CD4-positive, CD25-positive, alpha-beta regulatory T cell (primary cell): ENCODE results near the gene KCNAB1. TPM values are rescaled to one million over a fixed set of nuclear protein-coding genes. Genes with fewer than 3 reads are reported as not detected.

Experiments used
- ATAC-seq, 2 donors: fragments of 150-1000 bp; cut with Tn5 transposase; one replicate each; pipeline ENCODE4 v1.10.0; 2021; ENCODE audit warnings: low read depth in 2 of 2, moderate number of reproducible peaks in 2 of 2, moderate library complexity in 1 of 2
- DNase-seq, 3 donors: peaks; one replicate each; pipeline versions ENCODE4 v3.0.0 to v3.0.0-alpha.2; 2012 to 2022; ENCODE audit warnings: mixed read lengths in 1 of 3
- H3K27ac ChIP-seq: one replicate; pipeline ENCODE4 v1.7.0; 2013; ENCODE audit warnings: mild to moderate bottlenecking, low read length; ENCODE audit not compliant: insufficient read depth, poor library complexity, severe bottlenecking
- H3K27me3 ChIP-seq: one replicate; pipeline ENCODE4 v1.7.0; 2013; ENCODE audit warnings: low read length; ENCODE audit not compliant: control insufficient read depth, insufficient read depth
- H3K36me3 ChIP-seq: one replicate; pipeline ENCODE4 v1.7.0; 2013; ENCODE audit warnings: mild to moderate bottlenecking, low read length, moderate library complexity; ENCODE audit not compliant: control insufficient read depth, insufficient read depth
- H3K4me1 ChIP-seq: 2 replicates; pipeline ENCODE4 v1.7.0; 2013; ENCODE audit warnings: mild to moderate bottlenecking, low read length; ENCODE audit not compliant: insufficient read depth, control insufficient read depth, poor library complexity, severe bottlenecking
- H3K4me3 ChIP-seq: one replicate; pipeline ENCODE4 v1.7.0; 2013; ENCODE audit warnings: low read depth, mild to moderate bottlenecking, low read length, moderate library complexity
- H3K9me3 ChIP-seq, 2 experiments: 1 replicate in 1 of 2; 2 replicates in 1 of 2; pipeline ENCODE4 v1.7.0; 2013; ENCODE audit warnings: low read length in 2 of 2, mild to moderate bottlenecking in 1 of 2, moderate library complexity in 1 of 2; ENCODE audit not compliant: control insufficient read depth in 2 of 2
- H3K27ac Mint-ChIP-seq, 3 donors: one replicate each; pipeline ENCODE4 v1.8.0; 2020 to 2022; ENCODE audit warnings: mild to moderate bottlenecking in 3 of 3, mixed read lengths in 3 of 3, moderate library complexity in 2 of 3
- H3K27me3 Mint-ChIP-seq: one replicate; pipeline ENCODE4 v1.8.0; 2022; ENCODE audit warnings: mild to moderate bottlenecking, mixed read lengths
- H3K36me3 Mint-ChIP-seq: one replicate; pipeline ENCODE4 v1.8.0; 2020; ENCODE audit warnings: mixed read lengths
- H3K4me1 Mint-ChIP-seq, 4 donors: one replicate each; pipeline ENCODE4 v1.8.0; 2020 to 2022; ENCODE audit warnings: mixed read lengths in 4 of 4, mild to moderate bottlenecking in 1 of 4
- H3K4me3 Mint-ChIP-seq, 4 donors: one replicate each; pipeline ENCODE4 v1.8.0; 2020 to 2022; ENCODE audit warnings: mild to moderate bottlenecking in 4 of 4, mixed read lengths in 4 of 4, moderate library complexity in 3 of 4
- H3K9me3 Mint-ChIP-seq, 7 donors: one replicate each; pipeline ENCODE4 v1.8.0; 2020 to 2022; ENCODE audit warnings: mixed read lengths in 7 of 7, mild to moderate bottlenecking in 3 of 7, moderate library complexity in 2 of 7
- polyA plus RNA-seq, 4 donors: library from polyadenylated mRNA; unstranded; fragments of 300-500 nt; fragmentation: Illumina TruSeq; gene quantifications; one replicate each; pipeline ENCODE4 v1.2.3, GENCODE V29; 2021
- total RNA-seq: library from RNA; stranded (reverse); gene quantifications from one replicate; pipeline ENCODE4 v1.2.3, GENCODE V29; 2022

KCNAB1 gene
- total and polyA plus RNA-seq, 5 donors from 2014 or later = 0.08 to 0.26 (median 0.17) TPM

DNA sequence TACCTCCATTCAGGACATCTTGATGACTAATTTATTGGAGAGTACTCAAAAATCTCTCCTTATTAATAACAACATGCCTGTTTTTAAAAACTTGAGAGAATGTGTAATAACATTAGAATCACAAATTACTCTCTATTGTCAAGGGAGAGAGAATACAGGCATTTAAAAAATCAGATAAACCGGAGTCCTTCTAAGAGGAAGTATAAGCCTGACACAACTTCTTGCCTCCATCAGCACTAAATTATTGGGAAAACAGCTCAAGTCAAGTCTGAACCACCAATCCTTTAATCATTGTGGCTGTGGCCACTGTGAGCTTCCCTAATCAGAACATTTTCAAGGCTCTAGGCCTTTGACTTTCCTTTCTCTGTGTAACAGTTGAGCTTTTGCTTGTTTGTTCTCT, 396.6 kb downstream of the KCNAB1 start:
- no peak overlapping the region for H3K4me3 Mint-ChIP-seq
- Histone ChIP-seq H3K4me3 (no peak overlapping the region), H3K9me3 (no peaks in the 10 kb centered on the region), H3K36me3 (no peaks in the 10 kb centered on the region), H3K27me3 (peaks cover 3% of the 10 kb centered on the region), H3K27ac (no peak overlapping the region), H3K4me1 (peaks cover 6% of the 10 kb centered on the region)
- peaks cover 0 to 1% (median 0%) of the 10 kb centered on the region in 7 donors for H3K9me3 Mint-ChIP-seq
- no peak for DNase-seq
- peaks cover 12% of the 10 kb centered on the region for H3K27me3 Mint-ChIP-seq
- no peak overlapping the region for H3K27ac Mint-ChIP-seq
- no peak for ATAC-seq
- H3K36me3 Mint-ChIP-seq = no peaks in the 10 kb centered on the region
- peaks cover 0 to 9% (median 4%) of the 10 kb centered on the region in 4 donors for H3K4me1 Mint-ChIP-seq

DNA sequence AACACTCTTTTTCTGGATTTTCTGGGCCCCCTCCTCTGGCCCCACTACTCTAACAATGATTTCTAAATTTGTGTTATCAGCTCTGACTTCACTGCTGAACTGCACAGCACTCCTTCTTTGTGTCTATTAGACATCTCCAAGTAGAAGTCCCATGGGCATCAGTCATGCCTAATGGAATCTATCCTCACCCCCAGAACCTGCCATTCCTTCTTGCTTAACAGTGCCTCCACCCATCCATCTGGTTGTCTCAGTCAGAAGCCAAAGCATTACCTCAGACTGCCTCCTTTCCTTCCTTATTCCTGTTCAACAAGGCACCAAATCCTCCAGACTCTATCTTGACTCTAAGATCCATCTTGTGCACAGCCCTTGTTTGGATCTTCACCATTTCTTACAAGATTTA, 398.3 kb downstream of the KCNAB1 start:
- ATAC-seq (no peak), DNase-seq (no peak)
- no peak overlapping the region for H3K27ac Mint-ChIP-seq
- H3K27ac ChIP-seq = no peak overlapping the region
- no peak overlapping the region for H3K4me3 ChIP-seq
- H3K36me3 ChIP-seq = no peaks in the 10 kb centered on the region
- H3K9me3 ChIP-seq = no peaks in the 10 kb centered on the region
- peaks cover 0 to 3% (median 0%) of the 10 kb centered on the region in 7 donors for H3K9me3 Mint-ChIP-seq
- peaks cover 6% of the 10 kb centered on the region for H3K4me1 ChIP-seq
- peaks cover 7 to 12% (median 10%) of the 10 kb centered on the region in 4 donors for H3K4me1 Mint-ChIP-seq
- H3K27me3 ChIP-seq = peaks cover 3% of the 10 kb centered on the region
- no peaks in the 10 kb centered on the region for H3K36me3 Mint-ChIP-seq
- peaks cover 12% of the 10 kb centered on the region for H3K27me3 Mint-ChIP-seq
- H3K4me3 Mint-ChIP-seq = peak overlapping the region in 1 of 4 donors; percentile 27

DNA sequence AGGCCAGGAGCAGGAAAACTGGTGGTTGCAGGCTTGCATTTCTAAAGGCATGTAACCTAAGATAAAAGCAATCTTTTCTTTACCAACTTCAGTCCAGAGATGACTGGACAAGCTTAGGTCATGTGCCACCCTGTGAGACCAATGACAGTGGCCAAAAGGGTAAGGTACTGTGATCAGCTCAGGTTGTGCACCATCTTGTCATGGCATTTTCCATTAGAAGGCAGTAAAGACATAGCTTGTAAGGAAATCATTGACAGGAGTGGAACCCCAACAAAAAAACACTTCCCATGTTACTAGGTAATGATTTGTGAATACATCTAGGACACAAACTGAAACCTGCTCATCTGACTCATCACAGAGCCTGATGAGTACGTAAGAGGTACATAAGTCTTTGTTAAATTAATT, 399.4 kb downstream of the KCNAB1 start:
- no peak overlapping the region for H3K4me3 ChIP-seq
- H3K27ac ChIP-seq = no peak overlapping the region
- no peak for ATAC-seq
- H3K36me3 ChIP-seq = no peaks in the 10 kb centered on the region
- Mint-ChIP-seq H3K9me3 (peaks cover 0 to 6% (median 0%) of the 10 kb centered on the region in 7 donors), H3K4me3 (no peak overlapping the region), H3K4me1 (peaks cover 17 to 19% (median 18%) of the 10 kb centered on the region in 4 donors), H3K27ac (no peak overlapping the region), H3K36me3 (no peaks in the 10 kb centered on the region), H3K27me3 (peaks cover 18% of the 10 kb centered on the region)
- H3K9me3 ChIP-seq = no peaks in the 10 kb centered on the region
- peak in 1 of 3 donors; percentile 48 for DNase-seq
- peaks cover 3% of the 10 kb centered on the region for H3K27me3 ChIP-seq
- peaks cover 8% of the 10 kb centered on the region for H3K4me1 ChIP-seq

DNA sequence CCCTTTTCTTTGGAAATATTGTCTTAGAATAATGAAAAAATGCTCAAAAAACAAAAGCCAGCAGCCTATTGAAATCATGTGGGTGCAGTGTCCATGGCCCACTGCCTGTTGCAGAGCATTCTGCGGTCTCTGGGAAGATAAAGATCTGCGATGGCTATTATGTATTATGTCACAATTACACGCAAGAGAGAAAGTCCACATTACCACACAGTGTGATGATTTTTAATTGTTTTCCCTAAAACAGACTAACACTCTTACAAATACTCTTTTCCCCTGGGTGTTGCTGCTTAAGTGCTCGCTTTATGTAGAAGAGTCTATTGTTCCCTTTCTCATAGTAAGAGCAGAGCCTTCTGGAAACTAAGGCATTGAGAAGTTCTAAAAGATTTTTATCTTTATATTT, 402.3 kb downstream of the KCNAB1 start:
- Histone ChIP-seq H3K4me1 (peaks cover 15% of the 10 kb centered on the region), H3K27me3 (no peaks in the 10 kb centered on the region), H3K36me3 (no peaks in the 10 kb centered on the region), H3K9me3 (no peaks in the 10 kb centered on the region), H3K27ac (no peak overlapping the region), H3K4me3 (no peak overlapping the region)
- no peak for ATAC-seq
- Mint-ChIP-seq H3K9me3 (peaks cover 0 to 5% (median 0%) of the 10 kb centered on the region in 7 donors), H3K27me3 (peaks cover 19% of the 10 kb centered on the region), H3K36me3 (peaks cover under 1% of the 10 kb centered on the region), H3K27ac (peak overlapping the region; percentile 11 to 95 (median 48)), H3K4me3 (peak overlapping the region in 2 of 4 donors; percentile 43 to 81), H3K4me1 (peaks cover 20 to 24% (median 22%) of the 10 kb centered on the region in 4 donors)
- DNase-seq = no peak

DNA sequence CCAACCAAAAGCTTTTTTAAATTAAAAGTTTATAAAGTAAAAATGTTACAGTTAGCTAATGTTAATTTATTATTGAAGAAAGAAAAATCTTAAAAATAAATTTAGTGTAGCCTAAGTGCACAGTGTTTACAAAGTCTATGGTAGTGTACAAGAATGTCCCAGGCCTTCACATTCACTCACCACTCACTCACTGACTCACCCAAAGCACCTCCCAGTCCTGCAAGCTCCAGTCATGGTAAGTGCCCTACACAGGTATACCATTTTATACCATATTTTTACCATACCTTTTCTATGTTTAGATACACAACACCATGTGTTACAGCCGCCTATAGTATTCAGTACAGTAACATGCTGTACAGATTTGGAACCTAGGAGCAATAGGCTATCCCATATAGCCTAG, 405.4 kb downstream of the KCNAB1 start:
- Mint-ChIP-seq H3K4me3 (no peak overlapping the region), H3K27me3 (peaks cover 7% of the 10 kb centered on the region), H3K9me3 (peaks cover 0 to 5% (median 0%) of the 10 kb centered on the region in 7 donors), H3K27ac (no peak overlapping the region), H3K36me3 (peaks cover 19% of the 10 kb centered on the region), H3K4me1 (peaks cover 20 to 26% (median 22%) of the 10 kb centered on the region in 4 donors)
- DNase-seq (no peak), ATAC-seq (no peak)
- peaks cover 15% of the 10 kb centered on the region for H3K4me1 ChIP-seq
- H3K36me3 ChIP-seq = no peaks in the 10 kb centered on the region
- no peak overlapping the region for H3K27ac ChIP-seq
- no peaks in the 10 kb centered on the region for H3K9me3 ChIP-seq
- no peaks in the 10 kb centered on the region for H3K27me3 ChIP-seq
- no peak overlapping the region for H3K4me3 ChIP-seq

DNA sequence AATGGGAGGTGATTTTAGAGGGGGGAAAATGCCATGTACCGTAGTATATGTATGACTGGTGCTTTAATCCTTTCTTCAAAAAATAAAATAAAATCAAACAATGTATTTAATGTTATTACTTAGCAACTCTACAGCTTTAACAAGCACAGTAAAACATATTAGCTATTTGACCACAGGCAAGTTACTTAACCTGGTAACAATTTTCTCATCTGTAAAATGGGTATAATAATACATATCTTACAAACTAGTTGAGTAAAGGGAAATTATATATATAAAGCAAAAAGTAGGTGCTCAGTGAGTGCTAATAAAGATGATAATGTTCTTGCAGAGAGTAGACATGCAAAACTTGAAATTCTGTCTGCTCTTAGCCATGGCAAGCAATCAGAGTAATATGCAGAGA, 406.7 kb downstream of the KCNAB1 start:
- no peak overlapping the region for H3K27ac Mint-ChIP-seq

DNA sequence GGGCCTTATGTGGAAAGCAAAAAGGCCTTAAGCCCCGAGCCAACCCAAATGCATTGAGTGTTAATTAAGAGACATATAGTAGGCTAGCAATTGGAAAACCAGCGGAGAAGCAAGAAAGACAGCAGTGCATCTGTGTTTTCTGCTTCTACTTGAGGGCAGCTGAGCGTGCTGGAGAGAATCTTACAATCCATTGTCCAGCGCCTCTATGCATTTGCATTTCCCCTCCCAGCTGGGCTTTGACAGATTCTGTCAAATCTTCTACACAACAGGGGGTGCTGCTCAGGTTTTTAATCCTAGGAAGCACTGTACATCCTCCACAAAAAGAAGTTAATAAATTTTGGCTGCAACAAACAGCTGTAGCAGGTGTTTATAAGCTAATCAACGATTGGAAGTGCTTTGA, 410.6 kb downstream of the KCNAB1 start:
- Histone ChIP-seq H3K27ac (no peak overlapping the region), H3K4me3 (no peak overlapping the region), H3K9me3 (no peaks in the 10 kb centered on the region), H3K27me3 (no peaks in the 10 kb centered on the region), H3K36me3 (no peaks in the 10 kb centered on the region), H3K4me1 (no peaks in the 10 kb centered on the region)
- no peak for DNase-seq
- Mint-ChIP-seq H3K4me1 (peaks cover 0 to 4% (median under 1%) of the 10 kb centered on the region in 4 donors), H3K4me3 (no peak overlapping the region), H3K36me3 (peaks cover 40% of the 10 kb centered on the region), H3K9me3 (no peaks in the 10 kb centered on the region), H3K27ac (no peak overlapping the region), H3K27me3 (no peaks in the 10 kb centered on the region)
- no peak for ATAC-seq

More for the DNA sequence above, 406.7 kb downstream of the KCNAB1 start:
- H3K4me3 ChIP-seq = no peak overlapping the region
- H3K4me3 Mint-ChIP-seq = no peak overlapping the region
- H3K36me3 ChIP-seq = no peaks in the 10 kb centered on the region
- H3K9me3 Mint-ChIP-seq = peaks cover 0 to 5% (median 0%) of the 10 kb centered on the region in 7 donors
- H3K27me3 ChIP-seq = no peaks in the 10 kb centered on the region
- H3K4me1 Mint-ChIP-seq = peaks cover 20 to 26% (median 22%) of the 10 kb centered on the region in 4 donors
- DNase-seq (no peak), ATAC-seq (no peak)
- no peaks in the 10 kb centered on the region for H3K9me3 ChIP-seq
- no peak overlapping the region for H3K27ac ChIP-seq
- H3K4me1 ChIP-seq = peaks cover 15% of the 10 kb centered on the region
- peaks cover 7% of the 10 kb centered on the region for H3K27me3 Mint-ChIP-seq
- H3K36me3 Mint-ChIP-seq = peaks cover 19% of the 10 kb centered on the region

DNA sequence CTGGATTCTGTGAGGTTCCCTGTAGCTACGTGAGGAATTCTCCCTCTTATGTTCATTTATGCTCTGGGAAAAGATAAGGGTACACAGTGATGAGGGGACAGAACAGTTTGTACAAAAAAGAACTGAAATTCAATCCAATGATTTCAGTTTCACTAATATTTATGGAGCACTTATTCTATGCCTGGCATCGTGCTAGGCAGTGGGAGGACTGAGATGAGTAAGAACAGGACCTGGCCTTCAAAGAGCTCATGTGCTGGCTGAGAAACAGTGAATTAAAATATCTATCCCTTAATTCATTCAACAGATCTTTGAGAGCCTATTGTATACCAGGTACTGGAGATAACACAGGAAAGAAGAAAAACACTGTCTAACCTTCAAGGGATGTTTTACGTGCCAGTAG, 412.4 kb downstream of the KCNAB1 start:
- Histone ChIP-seq H3K36me3 (peaks cover 4% of the 10 kb centered on the region), H3K27ac (no peak overlapping the region), H3K9me3 (no peaks in the 10 kb centered on the region), H3K4me1 (no peaks in the 10 kb centered on the region), H3K27me3 (no peaks in the 10 kb centered on the region), H3K4me3 (no peak overlapping the region)
- Mint-ChIP-seq H3K27me3 (no peaks in the 10 kb centered on the region), H3K36me3 (peaks cover 40% of the 10 kb centered on the region), H3K27ac (peak overlapping the region in 1 of 3 donors; percentile 12), H3K4me1 (peaks cover 0 to 4% (median under 1%) of the 10 kb centered on the region in 4 donors), H3K9me3 (no peaks in the 10 kb centered on the region), H3K4me3 (no peak overlapping the region)
- ATAC-seq (no peak), DNase-seq (no peak)
